Suprapubic skin (tissue), 4 donors: ENCODE measurements around the gene ST7. TPM values are rescaled to one million over a fixed set of nuclear protein-coding genes. Genes with fewer than 3 reads are reported as not detected.

Experiments
- DNase-seq, 2 donors: peaks; one replicate each; pipeline ENCODE4 v3.0.0-alpha.2; 2019; ENCODE audit warnings: low spot score in 2 of 2
- H3K27ac ChIP-seq: fragments of 200-600 bp; sonication (generic); one replicate; pipeline ENCODE4 v1.5.1; 2019
- H3K27me3 ChIP-seq: fragments of 200-600 bp; sonication (generic); one replicate; pipeline ENCODE4 v1.5.1; 2019
- H3K36me3 ChIP-seq: fragments of 200-600 bp; sonication (generic); one replicate; pipeline ENCODE4 v1.5.1; 2019
- H3K4me1 ChIP-seq: fragments of 200-600 bp; sonication (generic); one replicate; pipeline ENCODE4 v1.5.1; 2019
- H3K4me3 ChIP-seq: fragments of 200-600 bp; sonication (generic); one replicate; pipeline ENCODE4 v1.5.1; 2019; ENCODE audit warnings: mild to moderate bottlenecking
- H3K9me3 ChIP-seq: fragments of 200-600 bp; sonication (generic); one replicate; pipeline ENCODE4 v1.5.1; 2019
- EP300 ChIP-seq: sonication (generic); formaldehyde crosslinking; IDR thresholded peaks from one replicate; pipeline ENCODE4 v1.6.1; 2017; ENCODE audit warnings: antibody characterized with exemption
- POLR2A ChIP-seq, 2 donors: fragments of 450-650 bp; IDR thresholded peaks; one replicate each; pipeline ENCODE4 v1.6.1; 2017; ENCODE audit warnings: antibody characterized with exemption in 2 of 2, mild to moderate bottlenecking in 2 of 2, moderate library complexity in 2 of 2
- POLR2AphosphoS5 ChIP-seq, 3 donors: sonication (generic); formaldehyde crosslinking; IDR thresholded peaks; one replicate each; pipeline ENCODE4 v1.6.1; 2017; ENCODE audit warnings: antibody characterized with exemption in 3 of 3
- WGBS: methylation state at CpG from one replicate; pipeline ENCODE4 v1.1.5; 2018; 5-methylcytosine and 5-hydroxymethylcytosine counted together
- total RNA-seq, 4 donors: library from RNA; depleted of rRNA; stranded (reverse); fragments of >200 nt; gene quantifications; one replicate each; pipeline ENCODE4 v1.1.0, GENCODE V29; 2016
- TF ChIP-seq, protein P1 (sequence below), 2 donors: fragments of 200-600 bp in 1 of 2; fragments of 450-650 bp in 1 of 2; sonication (generic) in 1 of 2; IDR thresholded peaks; one replicate each; pipeline ENCODE4 v1.5.1; 2016 to 2019; ENCODE audit warnings: antibody characterized with exemption in 2 of 2, mild to moderate bottlenecking in 1 of 2, moderate library complexity in 1 of 2

The ST7 gene
- total RNA-seq, 4 donors from 2014 or later = 13.1 to 28.2 (median 18.6) TPM

DNA sequence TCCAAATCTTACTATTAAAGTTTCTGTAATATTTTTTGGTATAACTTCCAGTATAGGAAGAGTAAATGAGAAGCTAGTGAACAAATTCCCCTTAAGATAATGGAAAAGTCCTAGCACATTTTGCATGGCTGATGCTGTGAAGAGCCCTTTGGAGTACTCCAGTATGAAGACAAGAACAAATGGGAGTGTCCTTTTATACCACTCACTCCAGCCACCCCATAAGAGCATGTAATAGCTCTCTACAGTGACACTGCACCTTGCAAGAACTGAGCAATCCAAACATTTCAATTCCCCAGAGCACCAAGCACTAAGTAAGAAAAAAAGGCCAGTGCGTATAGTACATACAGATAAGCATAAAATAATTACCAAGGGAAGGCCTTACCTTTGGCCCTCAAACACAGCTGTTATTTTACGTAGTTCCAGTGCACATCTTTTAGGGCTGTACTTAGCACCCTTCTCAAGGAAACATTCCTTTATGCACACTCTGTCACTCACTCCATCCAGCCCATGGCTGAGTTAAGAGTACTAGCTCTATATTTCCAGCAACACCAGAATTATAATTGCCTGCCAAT lies 135.4 kb downstream of the ST7 start:
- Histone ChIP-seq H3K4me3 (no peak overlapping the region), H3K27ac (no peak overlapping the region), H3K4me1 (peaks cover 38% of the 10 kb centered on the region), H3K36me3 (no peaks in the 10 kb centered on the region), H3K9me3 (no peaks in the 10 kb centered on the region), H3K27me3 (no peaks in the 10 kb centered on the region)
- TF ChIP-seq EP300 (no peak), POLR2AphosphoS5 (IDR thresholded peaks at IDR 0.05) (no peak), POLR2A (IDR thresholded peaks at IDR 0.05) (no peak)
- TF ChIP-seq, protein P1, sequence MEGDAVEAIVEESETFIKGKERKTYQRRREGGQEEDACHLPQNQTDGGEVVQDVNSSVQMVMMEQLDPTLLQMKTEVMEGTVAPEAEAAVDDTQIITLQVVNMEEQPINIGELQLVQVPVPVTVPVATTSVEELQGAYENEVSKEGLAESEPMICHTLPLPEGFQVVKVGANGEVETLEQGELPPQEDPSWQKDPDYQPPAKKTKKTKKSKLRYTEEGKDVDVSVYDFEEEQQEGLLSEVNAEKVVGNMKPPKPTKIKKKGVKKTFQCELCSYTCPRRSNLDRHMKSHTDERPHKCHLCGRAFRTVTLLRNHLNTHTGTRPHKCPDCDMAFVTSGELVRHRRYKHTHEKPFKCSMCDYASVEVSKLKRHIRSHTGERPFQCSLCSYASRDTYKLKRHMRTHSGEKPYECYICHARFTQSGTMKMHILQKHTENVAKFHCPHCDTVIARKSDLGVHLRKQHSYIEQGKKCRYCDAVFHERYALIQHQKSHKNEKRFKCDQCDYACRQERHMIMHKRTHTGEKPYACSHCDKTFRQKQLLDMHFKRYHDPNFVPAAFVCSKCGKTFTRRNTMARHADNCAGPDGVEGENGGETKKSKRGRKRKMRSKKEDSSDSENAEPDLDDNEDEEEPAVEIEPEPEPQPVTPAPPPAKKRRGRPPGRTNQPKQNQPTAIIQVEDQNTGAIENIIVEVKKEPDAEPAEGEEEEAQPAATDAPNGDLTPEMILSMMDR (IDR thresholded peaks at IDR 0.05) = no peak
- 98% methylated on average over 2 of the region's 2 CpGs for WGBS
- no peak for DNase-seq

DNA sequence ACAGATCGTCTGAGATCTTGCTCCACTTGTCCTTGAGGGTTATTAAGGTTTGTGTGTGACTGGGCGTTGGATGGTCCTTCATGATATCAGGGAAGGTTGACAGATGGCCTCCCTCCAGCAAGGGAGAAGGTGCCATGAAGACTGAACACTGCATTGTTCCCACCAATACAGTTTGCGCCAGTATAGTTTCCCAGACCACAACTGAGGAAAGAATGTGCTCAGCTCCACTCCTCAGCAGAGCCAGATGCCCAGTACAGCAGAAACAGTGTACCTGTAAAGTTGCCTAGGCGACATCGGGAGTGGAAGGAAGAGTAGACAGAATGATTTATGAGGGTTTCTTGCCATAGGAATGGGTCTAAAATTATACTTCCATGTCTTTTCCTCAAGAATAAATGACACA lies 137.5 kb downstream of the ST7 start:
- 79% methylated on average over 5 of the region's 5 CpGs for WGBS
- no peak overlapping the region for H3K27ac ChIP-seq
- no peaks in the 10 kb centered on the region for H3K9me3 ChIP-seq
- no peak for TF ChIP-seq POLR2A (IDR thresholded peaks at IDR 0.05)
- TF ChIP-seq, protein P1 (IDR thresholded peaks at IDR 0.05) = no peak
- no peak for TF ChIP-seq POLR2AphosphoS5 (IDR thresholded peaks at IDR 0.05)
- no peak for TF ChIP-seq EP300
- no peaks in the 10 kb centered on the region for H3K36me3 ChIP-seq
- H3K27me3 ChIP-seq = no peaks in the 10 kb centered on the region
- no peak for DNase-seq
- peaks cover 21% of the 10 kb centered on the region for H3K4me1 ChIP-seq
- no peak overlapping the region for H3K4me3 ChIP-seq

DNA sequence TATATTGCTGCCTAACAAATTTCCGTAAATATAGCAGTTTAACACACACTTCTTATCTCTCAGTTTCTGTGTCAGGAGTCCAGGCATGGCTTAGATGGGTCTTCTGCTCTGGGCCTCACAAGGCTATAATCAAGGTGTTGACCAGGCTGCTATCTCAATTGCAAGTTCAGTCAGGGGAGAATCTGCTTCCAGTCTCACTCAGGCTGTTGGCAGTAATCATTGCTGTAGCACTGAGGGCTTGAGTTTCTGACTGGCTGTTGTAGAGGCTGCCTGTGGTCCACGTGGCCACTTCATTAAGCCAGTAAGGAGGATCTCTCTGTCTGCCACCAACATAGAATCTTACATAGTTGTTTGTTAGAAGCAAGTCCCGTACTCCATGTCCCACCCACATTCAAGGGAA lies 138.4 kb downstream of the ST7 start:
- WGBS = 67% methylated on average over 3 of the region's 3 CpGs
- Histone ChIP-seq H3K4me3 (no peak overlapping the region), H3K4me1 (peaks cover 12% of the 10 kb centered on the region), H3K9me3 (no peaks in the 10 kb centered on the region), H3K27me3 (no peaks in the 10 kb centered on the region), H3K36me3 (no peaks in the 10 kb centered on the region), H3K27ac (no peak overlapping the region)
- TF ChIP-seq POLR2A (IDR thresholded peaks at IDR 0.05) (no peak), POLR2AphosphoS5 (IDR thresholded peaks at IDR 0.05) (no peak), EP300 (no peak)
- TF ChIP-seq, protein P1 (IDR thresholded peaks at IDR 0.05) = no peak
- DNase-seq = no peak

DNA sequence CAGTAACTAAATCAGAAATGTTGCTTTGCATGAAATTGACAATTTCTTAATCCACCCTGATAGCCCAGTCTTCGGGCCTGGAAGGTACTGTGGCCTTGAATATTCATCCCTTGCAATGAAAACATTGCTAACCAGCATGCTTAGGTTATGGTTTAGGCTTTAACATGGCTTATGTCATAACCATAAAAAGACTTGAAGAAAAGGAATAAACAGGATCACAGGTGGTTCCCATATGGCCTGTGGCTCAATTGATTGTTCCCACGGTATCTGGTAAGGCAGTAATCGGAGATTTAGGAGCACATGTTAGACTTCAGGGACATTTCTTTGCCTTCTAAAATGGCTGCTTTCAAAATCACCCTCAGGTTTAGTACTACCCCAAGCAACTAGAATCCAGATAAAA lies 139.5 kb downstream of the ST7 start:
- no peak overlapping the region for H3K4me3 ChIP-seq
- WGBS = 69% methylated on average over 3 of the region's 3 CpGs
- no peak for DNase-seq
- H3K36me3 ChIP-seq = no peaks in the 10 kb centered on the region
- H3K4me1 ChIP-seq = peaks cover 3% of the 10 kb centered on the region
- TF ChIP-seq, protein P1 (IDR thresholded peaks at IDR 0.05) = no peak
- TF ChIP-seq POLR2A (IDR thresholded peaks at IDR 0.05) = no peak
- no peak for TF ChIP-seq POLR2AphosphoS5 (IDR thresholded peaks at IDR 0.05)
- no peak for TF ChIP-seq EP300
- H3K27ac ChIP-seq = no peak overlapping the region
- H3K27me3 ChIP-seq = no peaks in the 10 kb centered on the region
- H3K9me3 ChIP-seq = no peaks in the 10 kb centered on the region

DNA sequence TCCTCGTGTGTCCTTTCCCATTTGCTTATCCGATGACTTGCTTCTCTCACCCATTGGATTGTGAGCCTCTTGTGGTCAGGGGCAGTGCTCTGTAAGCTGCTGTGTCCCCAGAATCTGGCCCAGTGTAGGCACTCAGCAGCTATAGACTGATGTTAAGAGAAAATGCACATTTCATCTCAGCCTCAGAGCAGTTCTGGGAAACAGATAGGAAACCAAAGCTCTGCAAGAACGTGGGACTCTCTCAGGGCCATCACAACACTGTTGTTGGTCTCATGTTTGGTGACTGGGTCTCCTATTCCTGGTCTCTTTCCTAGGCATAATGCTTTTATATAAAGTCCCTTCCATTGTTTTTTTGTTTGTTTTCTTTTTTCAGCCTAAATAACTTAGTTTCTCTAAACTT lies 141.2 kb downstream of the ST7 start:
- no peaks in the 10 kb centered on the region for H3K9me3 ChIP-seq
- TF ChIP-seq EP300 (no peak), POLR2AphosphoS5 (IDR thresholded peaks at IDR 0.05) (no peak), POLR2A (IDR thresholded peaks at IDR 0.05) (no peak)
- TF ChIP-seq, protein P1 (IDR thresholded peaks at IDR 0.05) = no peak
- 95% methylated on average over 3 of the region's 3 CpGs for WGBS
- H3K4me3 ChIP-seq = no peak overlapping the region
- H3K27me3 ChIP-seq = no peaks in the 10 kb centered on the region
- no peak for DNase-seq
- H3K4me1 ChIP-seq = no peaks in the 10 kb centered on the region
- H3K36me3 ChIP-seq = no peaks in the 10 kb centered on the region
- no peak overlapping the region for H3K27ac ChIP-seq
